SKM-1 (cell line): ENCODE data around the gene RAX.
A peak's percentile ranks its signal among the peaks of the same experiment; 100 is the strongest.

Source experiments
- DNase-seq: peaks from one replicate; lab custom pipeline; 2025; ENCODE audit not compliant: unreplicated experiment; lab: John Stamatoyannopoulos, UW

Gene RAX

GRCh38 chr18:59249199-59249774, 24.0 kb downstream of the RAX start:
- peak; percentile 26 for DNase-seq

- no peak for DNase-seq
These were observed 26.5 kb downstream of the RAX start for GRCh38 chr18:59246796-59247195.

- DNase-seq, result no peak
These were observed 30.3 kb downstream of the RAX start for GRCh38 chr18:59242906-59243305.

- no peak for DNase-seq
These were observed 33.6 kb downstream of the RAX start for GRCh38 chr18:59239642-59240041.

GRCh38 chr18:59238385-59238784, 34.9 kb downstream of the RAX start:
- no peak for DNase-seq

GRCh38 chr18:59233017-59233410, 40.2 kb downstream of the RAX start:
- no peak for DNase-seq

GRCh38 chr18:59232309-59233016, 40.8 kb downstream of the RAX start:
- no peak for DNase-seq

- no peak for DNase-seq
These were observed 41.4 kb downstream of the RAX start for GRCh38 chr18:59231877-59232276.

- DNase-seq, result no peak
These were observed 42.1 kb downstream of the RAX start for GRCh38 chr18:59231114-59231513.

- DNase-seq, result no peak
These were observed 43.4 kb downstream of the RAX start for GRCh38 chr18:59229701-59230443.

- DNase-seq, result no peak
These were observed 44.1 kb downstream of the RAX start for GRCh38 chr18:59229191-59229590.

GRCh38 chr18:59228351-59228750, 44.9 kb downstream of the RAX start:
- no peak for DNase-seq

- DNase-seq, result no peak
These were observed 50.9 kb downstream of the RAX start for GRCh38 chr18:59222341-59222740.

GRCh38 chr18:59220784-59221765, 52.2 kb downstream of the RAX start:
- no peak for DNase-seq

- DNase-seq, result no peak
These were observed 53.0 kb downstream of the RAX start for GRCh38 chr18:59220164-59220783.

- DNase-seq, result no peak
These were observed 53.5 kb downstream of the RAX start, which contains the start of gene GRP for GRCh38 chr18:59219672-59220163. GRP (plus strand) TSS chr18:59220158; CDS start chr18:59220266, 108 bp downstream.

- no peak for DNase-seq
These were observed 55.2 kb downstream of the RAX start for GRCh38 chr18:59218018-59218417.
